OCI-LY7 (cell line): ENCODE measurements around the gene TGM3. TPM values are rescaled to one million over a fixed set of nuclear protein-coding genes. Genes with fewer than 3 reads are reported as not detected.

Experiments
- BruUV-seq: library from RNA; stranded (reverse); fragments of 400-500 nt; replicated peaks from 2 replicates; lab custom pipeline; 2021; lab: Mats Ljungman, UMichigan
- CTCF ChIA-PET: fragments of 300-600 bp; sonication (Branson Sonifier 250); formaldehyde crosslinking; loops from one replicate; lab custom pipeline; 2022; ENCODE audit warnings: antibody characterized with exemption; ENCODE audit not compliant: unreplicated experiment; lab: Charles Lee
- POLR2A ChIA-PET: fragments of 300-600 bp; sonication (Branson Sonifier 250); formaldehyde crosslinking; loops from one replicate; lab custom pipeline; 2022; ENCODE audit warnings: antibody characterized with exemption; lab: Charles Lee
- DNase-seq: peaks from one replicate; pipeline ENCODE4 v3.0.0-alpha.2; 2015; ENCODE audit warnings: low spot score
- H2AFZ ChIP-seq: fragments of 200-600 bp; sonication (generic), shearing (Covaris generic); 2 replicates; pipeline ENCODE4 v1.6.1; 2014; ENCODE audit warnings: mild to moderate bottlenecking, antibody characterized with exemption, low read length, moderate library complexity
- H3K27ac ChIP-seq: fragments of 200-600 bp; sonication (generic); 2 replicates; pipeline ENCODE4 v1.5.1; 2014; ENCODE audit warnings: mixed run types, low read depth, mild to moderate bottlenecking, moderate library complexity, low read length, inconsistent platforms; ENCODE audit not compliant: poor library complexity, severe bottlenecking
- H3K36me3 ChIP-seq: fragments of 200-600 bp; sonication (generic); 2 replicates; pipeline ENCODE4 v1.6.1; 2014; ENCODE audit warnings: mild to moderate bottlenecking, antibody characterized with exemption, low read length, moderate library complexity, mixed read lengths; ENCODE audit not compliant: insufficient read depth
- H3K4me1 ChIP-seq: fragments of 200-600 bp; sonication (generic); 2 replicates; pipeline ENCODE4 v1.5.1; 2014; ENCODE audit warnings: mild to moderate bottlenecking, low read length; ENCODE audit not compliant: insufficient read depth, poor library complexity, severe bottlenecking
- H3K4me2 ChIP-seq: fragments of 200-600 bp; sonication (generic); 2 replicates; pipeline ENCODE4 v1.6.1; 2014; ENCODE audit warnings: mild to moderate bottlenecking, low read length
- H3K4me3 ChIP-seq: fragments of 200-600 bp; sonication (generic); 2 replicates; pipeline ENCODE4 v1.5.1; 2014; ENCODE audit warnings: mild to moderate bottlenecking, low read depth, low read length; ENCODE audit not compliant: poor library complexity, severe bottlenecking
- H3K79me2 ChIP-seq: fragments of 200-600 bp; sonication (generic); 2 replicates; pipeline ENCODE4 v1.6.1; 2016; ENCODE audit warnings: low read depth, mild to moderate bottlenecking, low read length, moderate library complexity, mixed read lengths; ENCODE audit not compliant: insufficient read depth
- H3K9me2 ChIP-seq: fragments of 200-600 bp; sonication (generic); 2 replicates; pipeline ENCODE4 v1.6.1; 2016; ENCODE audit warnings: mild to moderate bottlenecking, low read length, mixed read lengths; ENCODE audit not compliant: insufficient read depth
- H3K9me3 ChIP-seq: fragments of 200-600 bp; sonication (generic); 2 replicates; pipeline ENCODE4 v1.6.1; 2014; ENCODE audit warnings: mild to moderate bottlenecking, mixed run types, low read length, mixed read lengths
- H4K20me1 ChIP-seq: fragments of 200-600 bp; sonication (generic); 2 replicates; pipeline ENCODE4 v1.6.1; 2014; ENCODE audit warnings: mild to moderate bottlenecking, antibody characterized with exemption, low read length, moderate library complexity, mixed read lengths; ENCODE audit not compliant: insufficient read depth
- CTCF ChIP-seq: fragments of 200-600 bp; sonication (generic); conservative IDR thresholded peaks from 2 replicates; pipeline ENCODE4 v1.5.1; 2014; ENCODE audit warnings: mild to moderate bottlenecking, antibody characterized with exemption, low read length, moderate library complexity, mixed read lengths
- EZH2phosphoT487 ChIP-seq: fragments of 200-600 bp; sonication (generic); IDR thresholded peaks from 2 replicates; pipeline ENCODE4 v1.6.1; 2018; ENCODE audit warnings: low read depth, borderline replicate concordance, mild to moderate bottlenecking, mixed run types, antibody characterized with exemption, low read length, moderate library complexity, mixed read lengths
- intact Hi-C: fragments of 100-400 bp; cut with micrococcal nuclease; formaldehyde crosslinking; loops from one replicate; pipeline ENCODE4 v1.10.0; 2022; ENCODE audit not compliant: unreplicated experiment
- total RNA-seq, 2 experiments: library from RNA; depleted of rRNA in 1 of 2; stranded (reverse); fragments of >200 nt in 1 of 2; shearing (Covaris generic) in 1 of 2; gene quantifications; 2 replicates each; pipeline ENCODE4 v1.2.3, GENCODE V29; 2014 to 2022

The TGM3 gene
- total RNA-seq, 2 experiments from 2014 or later = not detected

GRCh38 chr20:2305029-2305428 lies 9.2 kb downstream of the TGM3 start:
- no peak overlapping the region for H3K27ac ChIP-seq
- ChIA-PET POLR2A (no interaction called here), CTCF (no interaction called here)
- H3K9me3 ChIP-seq = no peaks in the 10 kb centered on the region
- peaks cover 14% of the 10 kb centered on the region for H3K4me1 ChIP-seq
- H3K36me3 ChIP-seq = no peaks in the 10 kb centered on the region
- BruUV-seq = no TSS peak
- no peak for DNase-seq
- no peak overlapping the region for H2AFZ ChIP-seq
- no peak for TF ChIP-seq EZH2phosphoT487
- no peak for TF ChIP-seq CTCF
- no peaks in the 10 kb centered on the region for H4K20me1 ChIP-seq
- H3K9me2 ChIP-seq = no peaks in the 10 kb centered on the region
- intact Hi-C loops = no loop called here
- H3K79me2 ChIP-seq = no peaks in the 10 kb centered on the region
- no peak overlapping the region for H3K4me3 ChIP-seq
- H3K4me2 ChIP-seq = no peak overlapping the region

DNA sequence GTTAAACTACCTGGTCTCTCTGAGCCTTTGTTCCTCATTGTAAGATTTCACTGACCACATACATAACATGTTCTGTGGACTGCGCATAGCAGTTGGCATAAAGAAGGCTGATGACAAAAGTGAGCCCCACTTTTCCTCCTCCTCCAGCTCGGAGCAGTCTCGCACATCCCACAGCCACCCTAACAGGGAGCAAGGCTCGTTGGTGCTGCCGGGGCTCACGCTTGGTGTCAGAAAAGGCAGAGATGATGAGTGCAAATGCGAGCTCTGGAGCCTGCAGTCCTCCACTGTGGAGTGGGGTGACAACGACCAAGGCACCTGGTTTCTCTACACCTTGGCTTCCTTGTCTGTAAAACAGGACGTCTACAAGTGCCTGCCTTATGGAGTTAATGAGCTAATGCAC lies 9.7 kb downstream of the TGM3 start:
- DNase-seq = no peak
- no peak for TF ChIP-seq CTCF
- ChIA-PET POLR2A (no interaction called here), CTCF (no interaction called here)
- no peak overlapping the region for H3K4me3 ChIP-seq
- intact Hi-C loops = no loop called here
- no peak overlapping the region for H2AFZ ChIP-seq
- no TSS peak for BruUV-seq
- peaks cover 14% of the 10 kb centered on the region for H3K4me1 ChIP-seq
- H4K20me1 ChIP-seq = no peaks in the 10 kb centered on the region
- no peaks in the 10 kb centered on the region for H3K9me3 ChIP-seq
- no peaks in the 10 kb centered on the region for H3K36me3 ChIP-seq
- no peaks in the 10 kb centered on the region for H3K9me2 ChIP-seq
- H3K27ac ChIP-seq = no peak overlapping the region
- H3K79me2 ChIP-seq = no peaks in the 10 kb centered on the region
- no peak overlapping the region for H3K4me2 ChIP-seq

DNA sequence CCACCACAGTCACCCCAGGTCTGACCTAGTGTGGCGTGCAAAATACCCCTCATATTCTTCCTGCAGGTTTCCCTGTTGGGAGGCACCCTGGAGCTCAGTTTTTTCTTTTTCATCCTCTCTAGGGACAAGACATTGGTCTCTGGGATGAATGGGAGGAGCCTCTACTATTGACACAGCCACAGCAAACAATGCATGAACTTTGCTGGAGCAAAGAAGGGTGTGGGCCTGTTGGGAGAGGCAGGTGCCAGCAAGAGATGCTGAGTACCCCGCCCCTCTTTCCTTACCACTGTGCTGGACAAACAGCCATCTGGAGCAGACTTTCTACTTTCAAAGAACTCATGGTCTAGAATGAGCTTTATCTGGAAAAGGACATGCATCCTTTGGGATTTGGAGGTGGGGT lies 10.1 kb downstream of the TGM3 start:
- BruUV-seq = no TSS peak
- no peak for DNase-seq
- no peak overlapping the region for H3K4me3 ChIP-seq
- H3K36me3 ChIP-seq = no peaks in the 10 kb centered on the region
- CTCF ChIA-PET = no interaction called here
- no peaks in the 10 kb centered on the region for H4K20me1 ChIP-seq
- no peak overlapping the region for H2AFZ ChIP-seq
- no peaks in the 10 kb centered on the region for H3K9me3 ChIP-seq
- no peak overlapping the region for H3K27ac ChIP-seq
- H3K4me1 ChIP-seq = peaks cover 9% of the 10 kb centered on the region
- POLR2A ChIA-PET = no interaction called here
- TF ChIP-seq EZH2phosphoT487 (no peak), CTCF (no peak)
- intact Hi-C loops = no loop called here
- H3K9me2 ChIP-seq = no peaks in the 10 kb centered on the region
- H3K4me2 ChIP-seq = no peak overlapping the region
- H3K79me2 ChIP-seq = no peaks in the 10 kb centered on the region
